ENCODE measurements around the gene ZP1.

DNA sequence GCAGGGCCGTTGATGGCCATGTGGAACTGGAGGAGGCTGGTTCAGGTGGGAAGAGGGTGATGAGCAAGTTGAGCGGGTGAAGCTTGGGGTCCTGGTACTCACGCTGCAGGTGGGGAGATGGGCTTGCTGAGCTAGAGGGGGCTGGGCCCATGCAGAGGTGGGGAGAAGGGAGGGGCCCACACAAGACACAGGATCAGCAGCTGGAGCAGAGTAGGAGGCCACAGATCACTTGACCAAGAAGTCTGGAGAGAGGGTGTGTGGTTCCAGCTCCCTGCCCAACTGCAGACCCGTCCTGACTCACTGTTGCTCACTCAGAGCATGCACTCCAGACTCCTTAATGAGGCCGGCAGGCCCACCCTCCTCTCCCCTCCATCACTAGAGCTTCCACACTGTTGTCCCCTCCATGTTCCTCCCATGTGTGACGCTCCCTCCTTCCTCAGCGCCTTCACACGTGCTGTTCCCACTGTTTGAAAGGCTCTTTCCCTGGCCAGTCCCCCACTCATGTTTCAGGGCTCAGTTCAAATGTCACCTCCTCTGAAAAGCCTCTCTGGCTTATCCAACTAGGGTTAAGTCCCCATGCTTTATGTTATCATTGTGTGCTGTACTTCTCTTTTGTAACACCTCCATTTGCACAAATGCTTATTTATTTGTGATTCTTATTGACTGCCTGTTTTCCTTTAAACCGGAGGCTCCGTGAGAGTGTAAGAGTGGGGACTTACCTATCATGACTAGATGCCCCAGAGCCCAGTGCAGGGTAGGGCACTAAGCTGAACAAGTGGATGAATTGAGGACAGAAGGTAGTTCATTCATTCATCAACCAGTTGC, 23.1 kb upstream of the ZP1 start:
- TF ChIP-seq, protein P1, sequence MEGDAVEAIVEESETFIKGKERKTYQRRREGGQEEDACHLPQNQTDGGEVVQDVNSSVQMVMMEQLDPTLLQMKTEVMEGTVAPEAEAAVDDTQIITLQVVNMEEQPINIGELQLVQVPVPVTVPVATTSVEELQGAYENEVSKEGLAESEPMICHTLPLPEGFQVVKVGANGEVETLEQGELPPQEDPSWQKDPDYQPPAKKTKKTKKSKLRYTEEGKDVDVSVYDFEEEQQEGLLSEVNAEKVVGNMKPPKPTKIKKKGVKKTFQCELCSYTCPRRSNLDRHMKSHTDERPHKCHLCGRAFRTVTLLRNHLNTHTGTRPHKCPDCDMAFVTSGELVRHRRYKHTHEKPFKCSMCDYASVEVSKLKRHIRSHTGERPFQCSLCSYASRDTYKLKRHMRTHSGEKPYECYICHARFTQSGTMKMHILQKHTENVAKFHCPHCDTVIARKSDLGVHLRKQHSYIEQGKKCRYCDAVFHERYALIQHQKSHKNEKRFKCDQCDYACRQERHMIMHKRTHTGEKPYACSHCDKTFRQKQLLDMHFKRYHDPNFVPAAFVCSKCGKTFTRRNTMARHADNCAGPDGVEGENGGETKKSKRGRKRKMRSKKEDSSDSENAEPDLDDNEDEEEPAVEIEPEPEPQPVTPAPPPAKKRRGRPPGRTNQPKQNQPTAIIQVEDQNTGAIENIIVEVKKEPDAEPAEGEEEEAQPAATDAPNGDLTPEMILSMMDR (conservative IDR thresholded peaks at IDR 0.05; ENCODE audit: low read depth, low read length), result no peak
- TF ChIP-seq EZH2 (IDR thresholded peaks at IDR 0.05; ENCODE audit: borderline replicate concordance, low read depth, low read length, poor library complexity, severe bottlenecking), result no peak

Data from A673 (cell line).